MCF 10A (cell line): ENCODE data around the gene CD93. TPM values are rescaled to one million over a fixed set of nuclear protein-coding genes. Genes with fewer than 3 reads are reported as not detected.

Experiments used
- BruUV-seq: library from RNA; stranded (reverse); fragments of 400-500 nt; replicated peaks from 2 replicates; lab custom pipeline; 2021; lab: Mats Ljungman, UMichigan
- CTCF ChIA-PET: fragments of 300-600 bp; sonication (Branson Sonifier 250); formaldehyde crosslinking; extraction: SDS; loops from one replicate; lab custom pipeline; 2021; ENCODE audit warnings: antibody characterized with exemption, inconsistent platforms; lab: Yijun Ruan, JAX
- POLR2A ChIA-PET: fragments of 300-600, 350-650 bp; sonication (Branson Sonifier 250); formaldehyde crosslinking; extraction: SDS; loops from one replicate; lab custom pipeline; 2020; ENCODE audit warnings: antibody characterized with exemption, inconsistent platforms; lab: Yijun Ruan, JAX
- DNase-seq: peaks from one replicate; pipeline ENCODE4 v3.0.0-alpha.2; 2018; ENCODE audit not compliant: unreplicated experiment
- H3K27ac Mint-ChIP-seq: one replicate; pipeline ENCODE4 v1.8.0; 2022; ENCODE audit warnings: mild to moderate bottlenecking, low read depth, mixed read lengths; ENCODE audit not compliant: unreplicated experiment
- H3K27me3 Mint-ChIP-seq: one replicate; pipeline ENCODE4 v1.8.0; 2022; ENCODE audit warnings: mixed read lengths; ENCODE audit not compliant: insufficient read depth, unreplicated experiment
- H3K36me3 Mint-ChIP-seq: one replicate; pipeline ENCODE4 v1.8.0; 2022; ENCODE audit warnings: mild to moderate bottlenecking, moderate library complexity, mixed read lengths; ENCODE audit not compliant: insufficient read depth, unreplicated experiment
- H3K4me1 Mint-ChIP-seq: one replicate; pipeline ENCODE4 v1.8.0; 2022; ENCODE audit warnings: mixed read lengths; ENCODE audit not compliant: insufficient read depth, unreplicated experiment
- H3K4me3 Mint-ChIP-seq: one replicate; pipeline ENCODE4 v1.8.0; 2022; ENCODE audit warnings: mild to moderate bottlenecking, moderate library complexity, mixed read lengths; ENCODE audit not compliant: unreplicated experiment
- H3K9me3 Mint-ChIP-seq: one replicate; pipeline ENCODE4 v1.8.0; 2022; ENCODE audit warnings: mixed read lengths; ENCODE audit not compliant: unreplicated experiment
- intact Hi-C: fragments of 100-400 bp; cut with micrococcal nuclease; formaldehyde crosslinking; loops from 2 replicates; pipeline ENCODE4 v1.14.1; 2022
- total RNA-seq: library from RNA; stranded (reverse); gene quantifications from 2 replicates; pipeline ENCODE4 v1.2.3, GENCODE V29; 2022
- TF ChIP-seq, protein P1 (sequence below): fragments of 200-600 bp; IDR thresholded peaks from one replicate; pipeline ENCODE4 v1.8.0; 2022; ENCODE audit warnings: antibody characterized with exemption, mild to moderate bottlenecking; ENCODE audit not compliant: unreplicated experiment

Gene CD93
- total RNA-seq, 1 experiment from 2014 or later, result not detected

DNA sequence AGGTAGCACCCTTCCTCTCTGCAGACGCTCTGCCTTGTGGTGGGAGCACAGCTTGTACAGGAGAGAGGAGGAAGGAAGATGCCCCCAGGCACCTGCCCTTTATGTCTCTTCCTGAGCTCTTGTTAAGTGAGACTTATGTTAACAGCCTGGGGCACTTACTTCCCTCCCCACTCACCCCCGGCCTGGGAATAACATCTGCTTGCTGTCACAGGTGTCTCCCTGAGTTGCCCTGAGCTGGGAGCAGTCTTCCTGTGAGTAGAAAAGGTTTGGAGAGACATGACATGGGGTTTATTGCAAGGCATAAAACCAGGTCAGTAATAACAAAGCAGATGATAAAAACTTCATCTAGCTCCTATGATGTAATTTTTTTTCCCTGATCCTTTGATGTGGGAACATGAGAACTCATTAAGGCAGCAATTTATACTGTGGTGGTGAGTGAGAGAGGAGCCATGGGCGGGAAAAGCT lies 49.1 kb downstream of the CD93 start:
- TF ChIP-seq, protein P1, sequence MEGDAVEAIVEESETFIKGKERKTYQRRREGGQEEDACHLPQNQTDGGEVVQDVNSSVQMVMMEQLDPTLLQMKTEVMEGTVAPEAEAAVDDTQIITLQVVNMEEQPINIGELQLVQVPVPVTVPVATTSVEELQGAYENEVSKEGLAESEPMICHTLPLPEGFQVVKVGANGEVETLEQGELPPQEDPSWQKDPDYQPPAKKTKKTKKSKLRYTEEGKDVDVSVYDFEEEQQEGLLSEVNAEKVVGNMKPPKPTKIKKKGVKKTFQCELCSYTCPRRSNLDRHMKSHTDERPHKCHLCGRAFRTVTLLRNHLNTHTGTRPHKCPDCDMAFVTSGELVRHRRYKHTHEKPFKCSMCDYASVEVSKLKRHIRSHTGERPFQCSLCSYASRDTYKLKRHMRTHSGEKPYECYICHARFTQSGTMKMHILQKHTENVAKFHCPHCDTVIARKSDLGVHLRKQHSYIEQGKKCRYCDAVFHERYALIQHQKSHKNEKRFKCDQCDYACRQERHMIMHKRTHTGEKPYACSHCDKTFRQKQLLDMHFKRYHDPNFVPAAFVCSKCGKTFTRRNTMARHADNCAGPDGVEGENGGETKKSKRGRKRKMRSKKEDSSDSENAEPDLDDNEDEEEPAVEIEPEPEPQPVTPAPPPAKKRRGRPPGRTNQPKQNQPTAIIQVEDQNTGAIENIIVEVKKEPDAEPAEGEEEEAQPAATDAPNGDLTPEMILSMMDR, result no peak
- H3K27me3 Mint-ChIP-seq, result no peaks in the 10 kb centered on the region
- intact Hi-C loops, result no loop called here

DNA sequence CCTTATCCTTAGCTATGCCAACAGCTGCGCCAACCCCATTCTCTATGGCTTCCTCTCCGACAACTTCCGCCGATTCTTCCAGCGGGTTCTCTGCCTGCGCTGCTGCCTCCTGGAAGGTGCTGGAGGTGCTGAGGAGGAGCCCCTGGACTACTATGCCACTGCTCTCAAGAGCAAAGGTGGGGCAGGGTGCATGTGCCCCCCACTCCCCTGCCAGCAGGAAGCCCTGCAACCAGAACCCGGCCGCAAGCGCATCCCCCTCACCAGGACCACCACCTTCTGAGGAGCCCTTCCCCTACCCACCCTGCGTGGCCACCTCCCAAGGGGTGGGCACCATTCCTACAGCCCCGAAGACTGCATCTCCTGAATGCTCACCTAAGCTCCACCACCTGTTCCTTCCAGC lies 49.8 kb downstream of the CD93 start:
- no peak for DNase-seq
- TF ChIP-seq, protein P1, result no peak
- no peaks in the 10 kb centered on the region for H3K27me3 Mint-ChIP-seq
- peaks cover 14% of the 10 kb centered on the region for H3K4me1 Mint-ChIP-seq
- intact Hi-C loops, result no loop called here
- no peak overlapping the region for H3K4me3 Mint-ChIP-seq
- no peaks in the 10 kb centered on the region for H3K36me3 Mint-ChIP-seq
- POLR2A ChIA-PET, result interaction anchor here (1.2 to 1.8 kb wide), 3 partner anchors 10 to 35 kb away, joined by 3 to 9 read pairs (median 3); no protein-coding TSS in a partner anchor
- no peaks in the 10 kb centered on the region for H3K9me3 Mint-ChIP-seq
- no peak overlapping the region for H3K27ac Mint-ChIP-seq
- no TSS peak for BruUV-seq
- CTCF ChIA-PET, result interaction anchor here (2.9 kb wide), 1 partner anchor 344 kb away, joined by 10 read pairs; no protein-coding TSS in a partner anchor

More for the DNA sequence above, 49.1 kb downstream of the CD93 start:
- H3K27ac Mint-ChIP-seq, result no peak overlapping the region
- peaks cover 14% of the 10 kb centered on the region for H3K4me1 Mint-ChIP-seq
- DNase-seq, result no peak
- no peak overlapping the region for H3K4me3 Mint-ChIP-seq
- no TSS peak for BruUV-seq
- ChIA-PET POLR2A (interaction anchor here (1.2 to 1.8 kb wide), 3 partner anchors 9 to 35 kb away, joined by 3 to 9 read pairs (median 3); no protein-coding TSS in a partner anchor), CTCF (interaction anchor here (1.3 to 2.9 kb wide), 2 partner anchors 345 to 347 kb away, joined by 3 to 10 read pairs; no protein-coding TSS in a partner anchor)
- H3K36me3 Mint-ChIP-seq, result no peaks in the 10 kb centered on the region
- H3K9me3 Mint-ChIP-seq, result no peaks in the 10 kb centered on the region

DNA sequence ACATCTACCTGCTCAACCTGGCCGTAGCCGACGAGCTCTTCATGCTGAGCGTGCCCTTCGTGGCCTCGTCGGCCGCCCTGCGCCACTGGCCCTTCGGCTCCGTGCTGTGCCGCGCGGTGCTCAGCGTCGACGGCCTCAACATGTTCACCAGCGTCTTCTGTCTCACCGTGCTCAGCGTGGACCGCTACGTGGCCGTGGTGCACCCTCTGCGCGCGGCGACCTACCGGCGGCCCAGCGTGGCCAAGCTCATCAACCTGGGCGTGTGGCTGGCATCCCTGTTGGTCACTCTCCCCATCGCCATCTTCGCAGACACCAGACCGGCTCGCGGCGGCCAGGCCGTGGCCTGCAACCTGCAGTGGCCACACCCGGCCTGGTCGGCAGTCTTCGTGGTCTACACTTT lies 50.4 kb downstream of the CD93 start:
- TF ChIP-seq, protein P1, result no peak
- Mint-ChIP-seq H3K4me1 (peaks cover 14% of the 10 kb centered on the region), H3K27ac (no peak overlapping the region), H3K27me3 (no peaks in the 10 kb centered on the region), H3K36me3 (no peaks in the 10 kb centered on the region), H3K4me3 (no peak overlapping the region), H3K9me3 (no peaks in the 10 kb centered on the region)
- no peak for DNase-seq
- intact Hi-C loops, result no loop called here
- CTCF ChIA-PET, result no interaction called here
- BruUV-seq, result no TSS peak
- POLR2A ChIA-PET, result no interaction called here

DNA sequence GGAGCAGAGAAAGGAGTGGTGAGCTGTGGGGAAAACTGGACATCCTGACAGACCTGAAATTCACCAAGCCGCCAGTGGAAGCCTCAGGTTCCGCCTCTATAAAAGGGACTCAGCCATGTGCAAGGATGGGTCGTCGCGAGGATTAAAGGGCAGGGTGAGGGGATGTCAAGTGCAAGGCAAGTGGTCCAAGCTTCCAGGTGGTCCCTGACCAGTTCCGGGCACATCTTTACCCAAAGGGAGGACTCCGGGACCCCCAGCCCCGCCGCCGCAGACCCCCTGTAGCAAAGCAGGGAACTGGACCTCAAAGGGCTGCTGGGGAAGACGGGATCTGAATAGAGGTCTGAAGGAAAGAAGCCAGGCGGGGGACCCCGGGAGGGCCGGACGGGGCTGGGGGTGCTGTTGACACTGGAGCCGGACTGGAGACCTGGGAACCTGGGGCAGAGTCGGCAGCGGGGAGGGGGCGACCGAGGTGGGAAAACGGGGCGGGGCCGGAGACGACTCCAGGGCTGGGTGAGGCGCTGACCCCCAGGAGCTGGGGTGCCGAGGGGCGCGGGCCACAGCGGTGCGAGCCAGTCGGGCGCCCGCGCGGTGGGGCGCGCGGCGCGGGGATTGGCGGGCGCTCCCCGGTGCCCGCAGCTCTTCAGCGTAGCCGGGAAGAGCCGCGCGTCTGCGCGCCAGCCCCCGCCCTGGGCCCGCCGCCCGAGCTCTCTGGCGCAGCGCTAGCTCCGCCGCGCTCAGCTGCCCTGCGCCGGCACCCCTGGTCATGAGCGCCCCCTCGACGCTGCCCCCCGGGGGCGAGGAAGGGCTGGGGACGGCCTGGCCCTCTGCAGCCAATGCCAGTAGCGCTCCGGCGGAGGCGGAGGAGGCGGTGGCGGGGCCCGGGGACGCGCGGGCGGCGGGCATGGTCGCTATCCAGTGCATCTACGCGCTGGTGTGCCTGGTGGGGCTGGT lies 51.1 kb downstream of the CD93 start, which contains the start of gene SSTR4:
SSTR4 (plus strand) TSS at position 592 of the 951 bp plus-strand sequence; CDS start at position 764, 172 bp downstream.
- H3K27me3 Mint-ChIP-seq, result no peaks in the 10 kb centered on the region
- no TSS peak for BruUV-seq
- CTCF ChIA-PET, result interaction anchor here (0.7 kb wide), 2 partner anchors 84 to 190 kb away, joined by 3 to 4 read pairs; no protein-coding TSS in a partner anchor
- H3K27ac Mint-ChIP-seq, result no peak within 1 kb of the TSS
- no peaks in the 10 kb centered on the region for H3K36me3 Mint-ChIP-seq
- peaks cover 11% of the 10 kb centered on the region for H3K4me1 Mint-ChIP-seq
- no peaks in the 10 kb centered on the region for H3K9me3 Mint-ChIP-seq
- no peak for DNase-seq
- intact Hi-C loops, result no loop called here
- TF ChIP-seq, protein P1, result no peak
- POLR2A ChIA-PET, result interaction anchor here (0.7 to 1.6 kb wide), 2 partner anchors 11 to 110 kb away, joined by 3 to 5 read pairs; no protein-coding TSS in a partner anchor
- H3K4me3 Mint-ChIP-seq, result no peak within 1 kb of the TSS
